GM18505 (cell line): Measurements from ENCODE around the gene PTCD2.
A peak's percentile ranks its signal among the peaks of the same experiment; 100 is the strongest.

ENCODE experiments used
- ATAC-seq: cut with Tn5 transposase; IDR thresholded peaks from one replicate; pipeline ENCODE4 v1.9.1; 2021; ENCODE audit not compliant: unreplicated experiment
- POLR2A ChIP-seq: IDR thresholded peaks from 4 replicates; pipeline ENCODE4 v1.6.1; 2011; ENCODE audit warnings: borderline replicate concordance; ENCODE audit not compliant: insufficient read depth, insufficient read length; ENCODE audit errors: extremely low read depth

The PTCD2 gene

GRCh38 chr5:72286798-72287197, 33.4 kb upstream of the PTCD2 start:
- ATAC-seq: no peak
- no peak for TF ChIP-seq POLR2A

GRCh38 chr5:72288924-72289323, 31.2 kb upstream of the PTCD2 start:
- no peak for TF ChIP-seq POLR2A
- no peak for ATAC-seq

- TF ChIP-seq POLR2A: no peak
- ATAC-seq: no peak
Measured at GRCh38 chr5:72290356-72291133, 29.6 kb upstream of the PTCD2 start.

- TF ChIP-seq POLR2A: no peak
- no peak for ATAC-seq
Measured at GRCh38 chr5:72291601-72292000, 28.6 kb upstream of the PTCD2 start.

- no peak for ATAC-seq
- TF ChIP-seq POLR2A: no peak
Measured at GRCh38 chr5:72292411-72292810, 27.8 kb upstream of the PTCD2 start.

- no peak for ATAC-seq
- TF ChIP-seq POLR2A: no peak
Measured at GRCh38 chr5:72293495-72294055, 26.6 kb upstream of the PTCD2 start.

- TF ChIP-seq POLR2A: no peak
- ATAC-seq: no peak
Measured at GRCh38 chr5:72294473-72294872, 25.7 kb upstream of the PTCD2 start.

GRCh38 chr5:72295539-72295938, 24.6 kb upstream of the PTCD2 start:
- TF ChIP-seq POLR2A: peak; percentile 37
- ATAC-seq: no peak

GRCh38 chr5:72296256-72296655, 23.9 kb upstream of the PTCD2 start:
- ATAC-seq: no peak
- no peak for TF ChIP-seq POLR2A

GRCh38 chr5:72298136-72298535, 22.0 kb upstream of the PTCD2 start:
- peak; percentile 40 for ATAC-seq
- peak; percentile 19 for TF ChIP-seq POLR2A

GRCh38 chr5:72298711-72299110, 21.5 kb upstream of the PTCD2 start:
- no peak for TF ChIP-seq POLR2A
- ATAC-seq: no peak

GRCh38 chr5:72300590-72301339, 19.4 kb upstream of the PTCD2 start:
- ATAC-seq: no peak

GRCh38 chr5:72301557-72301956, 18.6 kb upstream of the PTCD2 start:
- peak; percentile 72 for TF ChIP-seq POLR2A
- ATAC-seq: peak; percentile 56

More at GRCh38 chr5:72300590-72301339, 19.4 kb upstream of the PTCD2 start:
- TF ChIP-seq POLR2A: no peak

GRCh38 chr5:72302171-72302570, 18.0 kb upstream of the PTCD2 start:
- no peak for TF ChIP-seq POLR2A
- no peak for ATAC-seq
